Measurements from ENCODE around the gene HOXA10.

Gene HOXA10

DNA sequence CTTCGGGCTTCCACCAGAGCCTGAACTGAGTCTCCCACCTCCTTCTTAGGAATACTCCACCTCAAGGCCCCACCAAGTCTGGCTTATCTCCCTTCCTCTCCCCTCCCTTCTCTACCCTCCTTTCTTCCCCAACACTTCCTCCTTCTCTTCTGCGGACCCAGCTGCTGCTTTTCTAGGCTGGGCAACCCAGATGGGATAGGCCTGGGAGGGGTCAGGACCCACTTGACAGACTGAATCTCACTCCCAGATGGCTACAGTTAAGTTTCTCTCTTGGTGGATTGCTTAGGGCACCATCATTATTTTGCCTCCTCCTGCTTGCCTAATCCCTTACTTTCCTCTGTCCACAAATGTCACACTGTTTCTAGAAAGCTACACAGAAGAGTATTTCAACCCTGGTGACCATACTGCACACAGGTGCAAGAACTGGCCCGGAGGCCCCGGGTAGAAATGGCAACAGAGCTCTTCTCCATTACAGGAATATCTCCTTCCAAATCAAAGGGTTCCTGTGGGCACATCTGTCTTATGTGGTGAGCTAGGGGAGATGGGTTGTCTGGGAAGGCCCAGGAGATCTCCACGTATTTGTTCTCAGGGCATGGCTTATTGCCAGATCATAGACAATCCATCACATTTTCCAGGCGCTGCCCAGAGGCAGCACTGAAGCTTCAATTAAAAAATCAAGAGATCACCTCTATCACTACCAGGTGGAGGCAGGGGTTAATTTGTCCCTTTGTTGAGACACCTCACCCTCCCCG, 16.1 kb upstream of the HOXA10 start:
- no peak for DNase-seq

DNA sequence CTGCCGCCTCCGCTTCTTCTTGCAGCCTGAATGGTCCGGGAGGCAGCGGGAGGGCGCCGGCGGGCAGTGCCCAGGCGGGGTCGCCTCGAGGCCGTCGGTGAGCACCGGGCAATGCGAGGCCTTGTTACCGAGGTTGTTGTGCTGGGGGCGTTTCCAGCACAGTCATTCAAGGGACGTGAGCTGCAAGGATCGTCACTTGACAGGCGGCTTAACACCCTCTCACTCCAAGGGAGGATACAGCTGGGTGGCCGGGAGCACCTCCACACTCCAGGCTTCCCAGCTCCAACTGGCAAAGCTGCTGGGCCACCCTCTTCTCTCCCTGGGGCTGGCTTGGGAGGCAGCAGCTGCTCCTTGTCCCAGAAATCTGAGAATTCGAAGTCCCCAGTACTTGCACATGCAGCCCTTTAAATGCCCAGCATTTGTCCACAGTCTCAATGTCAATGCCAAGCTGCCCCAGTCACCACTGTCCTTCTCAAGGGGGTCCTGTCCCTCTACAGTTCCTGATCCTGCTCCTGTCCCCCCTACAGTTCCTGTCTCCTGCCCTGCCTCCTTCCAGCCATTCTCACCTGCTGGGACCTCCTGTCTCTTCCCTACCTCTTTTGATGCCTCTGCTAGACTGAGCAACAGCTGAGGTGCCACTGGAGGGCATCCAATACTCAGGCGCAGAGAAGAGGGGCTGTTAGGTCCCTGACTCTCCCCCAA, 15.3 kb upstream of the HOXA10 start:
- no peak for DNase-seq

DNA sequence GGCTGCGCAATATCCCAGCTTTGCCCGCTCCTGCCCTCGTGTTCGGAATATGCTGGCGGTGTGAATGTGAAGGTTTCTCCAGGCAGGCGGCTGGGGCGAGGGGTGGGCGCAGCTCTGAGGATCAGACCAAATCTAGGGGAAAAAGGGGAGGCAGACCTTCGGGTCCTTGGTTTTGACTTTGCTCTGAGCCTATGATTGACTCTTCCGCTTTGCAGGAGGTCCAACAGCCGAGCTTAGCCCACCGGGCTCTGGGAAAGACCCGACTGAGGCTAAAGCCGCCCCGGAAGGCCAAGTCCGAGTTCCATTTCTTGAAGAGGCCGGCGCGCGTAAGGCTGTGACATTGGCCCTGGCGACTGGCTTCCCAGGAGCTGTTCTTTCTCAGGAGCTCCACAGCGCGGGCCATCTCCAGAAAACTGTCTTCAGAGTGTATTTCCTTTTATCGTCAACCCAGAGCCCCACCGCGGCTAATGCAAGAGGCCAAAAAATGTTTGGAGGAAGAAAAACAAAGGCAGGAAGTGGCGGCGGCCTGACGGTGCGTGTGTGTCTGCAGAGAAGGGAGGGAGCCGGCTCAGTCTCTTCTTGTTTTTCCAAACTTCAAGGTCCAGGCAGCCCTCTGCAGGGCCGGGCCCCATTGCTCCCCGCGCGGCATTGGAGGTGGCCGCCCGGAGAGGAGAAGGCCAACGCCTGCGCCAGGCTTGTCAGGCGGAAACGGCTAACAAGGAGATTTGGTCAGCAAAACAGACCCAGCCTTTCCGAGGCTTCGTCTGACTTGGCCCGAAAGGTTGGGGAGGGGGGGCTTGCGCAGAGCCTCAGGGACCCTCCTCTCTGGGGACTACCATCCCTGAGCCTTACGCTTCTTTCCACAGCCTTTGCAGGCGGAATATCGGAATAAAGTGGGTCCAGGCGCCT, 14.5 kb upstream of the HOXA10 start:
- no peak for DNase-seq

DNA sequence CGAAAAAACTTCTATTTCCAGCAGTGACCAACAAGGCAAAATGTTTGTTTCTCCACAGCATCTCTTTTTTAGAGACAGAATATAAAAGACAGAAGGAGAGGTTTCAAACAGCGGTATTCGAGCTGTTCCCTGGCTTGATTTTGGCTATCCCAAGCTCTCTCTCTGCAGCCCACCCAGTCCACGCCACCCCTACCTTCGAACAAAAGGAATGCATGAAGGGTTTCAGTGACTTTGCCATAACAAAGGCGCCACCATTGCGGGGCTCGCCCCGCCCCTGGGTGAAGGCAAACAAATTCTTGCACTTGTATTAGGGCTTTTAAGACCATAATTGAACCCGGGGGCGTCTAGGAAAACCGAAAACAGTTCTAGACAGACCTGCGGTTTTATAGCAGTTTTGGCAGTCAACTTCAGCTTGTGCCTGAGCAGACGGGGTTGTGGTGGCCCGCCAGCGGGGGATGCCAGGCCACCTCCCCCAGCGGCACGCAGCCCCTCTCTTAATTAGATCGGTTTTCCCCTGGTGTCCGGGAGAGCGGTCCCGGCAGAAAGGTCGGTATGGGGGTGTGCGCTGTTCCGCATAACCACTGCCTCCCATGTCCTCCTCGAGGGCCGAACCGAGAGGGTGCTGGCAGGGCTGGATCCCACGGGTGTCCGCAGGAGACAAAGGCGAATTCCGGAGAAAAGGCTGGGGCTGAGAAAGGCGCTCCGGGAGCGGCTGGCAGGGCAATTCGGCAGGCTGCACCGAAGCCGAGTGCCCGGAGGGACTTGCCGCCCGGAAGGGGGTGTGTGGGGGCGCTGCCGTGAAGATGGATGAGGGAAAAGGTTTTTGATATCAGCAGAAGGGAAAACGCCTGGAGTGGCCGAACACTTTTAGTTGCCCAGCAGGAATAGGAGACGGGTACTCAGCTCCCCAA, 13.6 kb upstream of the HOXA10 start:
- DNase-seq = no peak

DNA sequence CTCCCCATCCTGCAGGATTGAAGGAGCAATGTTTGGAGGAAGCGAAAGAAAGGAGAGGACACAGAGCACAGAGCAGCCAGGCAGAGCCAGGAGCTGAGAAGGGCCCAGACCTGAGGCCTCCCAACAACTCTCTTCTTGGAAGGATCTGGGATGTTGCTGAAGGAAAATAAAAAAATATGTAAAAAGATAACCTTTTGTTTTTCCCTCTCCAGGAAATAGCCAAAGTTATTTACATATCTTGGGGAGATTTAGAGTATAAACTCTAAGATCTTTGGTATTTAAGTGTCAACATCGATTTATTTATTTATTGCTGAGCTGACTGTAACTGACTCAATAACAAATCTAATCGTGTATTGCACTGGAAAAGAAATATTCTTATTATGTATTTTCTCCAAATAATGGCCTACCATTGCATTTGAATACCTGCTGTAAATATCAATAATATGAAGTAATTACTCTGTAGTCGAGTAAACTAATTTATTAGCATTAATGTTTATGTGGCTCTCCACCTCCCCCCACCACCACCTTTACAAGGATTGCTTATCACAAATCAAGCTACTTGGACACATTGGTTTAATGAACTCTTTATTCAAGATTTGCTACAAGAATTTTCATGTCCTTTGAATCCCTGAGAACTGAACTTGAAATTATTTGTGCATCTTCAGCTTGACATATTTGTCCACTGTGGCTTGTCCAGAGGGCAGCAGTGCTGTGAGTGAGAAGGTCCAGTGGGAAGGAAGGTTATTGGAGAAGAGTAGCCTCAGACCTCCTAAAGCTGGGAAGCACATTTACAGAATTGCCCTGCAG, 12.8 kb upstream of the HOXA10 start:
- DNase-seq = no peak

DNA sequence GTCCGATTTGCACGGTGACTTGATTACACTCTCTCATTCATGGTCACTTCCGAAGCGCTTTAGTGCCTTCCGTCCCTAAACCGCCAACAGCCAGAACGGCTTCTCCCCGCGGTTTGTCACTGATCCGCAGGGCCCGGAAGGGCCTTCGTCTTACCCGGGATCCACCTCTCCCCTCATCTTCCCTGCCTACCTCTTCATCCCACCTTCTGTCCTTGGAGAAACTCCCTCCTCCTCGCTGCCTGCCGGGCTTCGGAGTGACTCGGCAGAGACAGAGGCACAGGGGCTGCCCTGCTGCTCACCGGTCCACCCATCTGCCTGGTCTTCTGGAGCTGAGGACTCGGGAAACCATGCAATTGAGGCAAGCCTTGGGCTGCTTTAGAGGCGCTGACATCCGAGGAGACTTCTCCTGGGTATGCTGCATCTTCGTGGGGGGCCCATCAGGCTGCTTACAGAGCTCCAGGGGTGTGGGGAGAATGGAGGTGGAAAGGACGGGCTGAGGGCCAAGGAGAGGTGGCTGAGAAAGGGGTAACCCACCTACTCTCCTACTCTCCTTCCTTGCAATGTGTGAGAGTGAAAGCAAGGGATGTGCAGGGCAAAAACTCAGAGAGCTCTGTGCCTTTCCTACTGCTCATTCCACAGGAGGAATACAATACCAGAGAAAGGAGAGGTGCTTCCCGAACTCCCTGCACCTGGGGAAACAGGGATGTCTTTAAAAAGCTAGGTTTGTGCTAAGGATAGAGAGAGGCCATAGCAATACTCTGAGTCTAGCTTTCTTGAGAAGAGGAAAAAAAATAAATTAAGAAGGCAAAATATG, 11.9 kb upstream of the HOXA10 start:
- no peak for DNase-seq

DNA sequence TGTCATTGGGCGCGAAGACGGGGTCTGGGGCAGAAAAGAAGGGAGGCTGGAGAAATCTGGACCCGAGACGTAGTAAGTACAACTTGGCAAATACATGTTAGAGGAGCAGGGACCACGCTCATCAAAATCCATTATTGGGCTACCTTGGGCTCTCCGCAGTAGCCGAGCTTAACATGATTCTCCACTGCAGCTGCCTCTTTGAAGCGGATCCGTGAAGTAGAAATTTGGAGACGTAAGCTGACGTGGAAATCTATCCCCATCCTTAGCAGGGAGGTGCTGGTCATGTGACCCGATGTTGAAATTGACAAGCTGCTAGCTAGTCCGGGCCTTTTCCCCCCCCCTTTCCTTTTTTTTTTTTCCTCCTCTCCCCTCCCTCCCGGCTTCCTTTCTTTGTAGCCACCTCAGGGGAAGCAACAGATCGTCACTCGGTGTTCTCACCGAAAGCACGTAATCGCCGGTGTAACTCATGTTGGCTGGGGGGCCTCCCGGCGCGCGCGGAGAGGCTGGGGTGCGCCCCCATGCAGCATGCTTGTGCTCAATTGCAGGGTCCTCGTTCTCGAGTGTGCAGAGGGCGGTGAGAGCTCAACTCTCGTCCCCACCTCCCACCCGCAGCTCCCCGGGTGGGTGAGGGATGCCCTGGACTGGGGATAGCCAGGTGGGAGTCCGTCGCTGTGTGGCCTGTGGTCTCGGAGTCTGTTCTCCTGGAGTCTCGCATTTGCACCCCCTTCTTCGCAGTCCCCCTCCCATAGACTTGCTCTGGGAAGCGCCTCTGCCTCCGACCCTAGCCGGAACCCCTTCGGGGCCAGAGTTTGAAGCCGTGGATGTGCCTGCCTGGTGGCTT, 11.1 kb upstream of the HOXA10 start, which contains the start of gene HOXA11:
HOXA11 (minus strand) TSS at position 220 of the 841 bp plus-strand sequence; CDS start at position 132, 88 bp downstream.
- no peak for DNase-seq

DNA sequence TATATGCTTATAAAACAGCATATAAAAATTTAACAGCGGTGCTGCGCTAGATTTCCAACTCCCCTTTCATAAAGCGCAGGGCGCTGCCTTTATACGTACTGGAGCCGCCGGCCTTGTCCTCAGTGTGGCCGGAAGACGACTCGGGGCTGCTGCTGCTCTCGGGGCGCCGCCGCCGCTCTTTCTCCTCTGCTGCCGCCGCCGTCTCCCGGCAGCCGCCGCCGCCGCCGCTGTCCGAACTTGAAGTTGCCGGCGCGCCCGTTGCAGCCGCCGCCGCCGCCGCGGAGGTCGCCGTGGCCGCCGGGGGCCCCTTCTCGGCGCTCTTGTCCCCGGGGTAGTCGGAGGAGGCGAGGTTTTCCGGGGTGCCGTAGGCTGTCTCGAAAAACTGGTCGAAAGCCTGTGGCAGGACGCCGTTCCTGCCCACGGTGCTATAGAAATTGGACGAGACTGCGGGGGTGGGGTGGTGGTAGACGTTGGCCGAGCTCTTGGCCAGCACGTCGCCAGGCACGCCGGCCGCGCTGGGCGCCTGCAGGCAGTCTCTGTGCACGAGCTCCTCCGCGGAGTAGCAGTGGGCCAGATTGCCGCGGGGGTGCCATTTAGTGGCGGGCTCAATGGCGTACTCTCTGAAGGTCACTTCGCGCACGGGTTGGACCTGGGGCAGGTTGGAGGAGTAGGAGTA, 10.4 kb upstream of the HOXA10 start:
- peak in 1 of 2 experiments; percentile 21 for DNase-seq

DNA sequence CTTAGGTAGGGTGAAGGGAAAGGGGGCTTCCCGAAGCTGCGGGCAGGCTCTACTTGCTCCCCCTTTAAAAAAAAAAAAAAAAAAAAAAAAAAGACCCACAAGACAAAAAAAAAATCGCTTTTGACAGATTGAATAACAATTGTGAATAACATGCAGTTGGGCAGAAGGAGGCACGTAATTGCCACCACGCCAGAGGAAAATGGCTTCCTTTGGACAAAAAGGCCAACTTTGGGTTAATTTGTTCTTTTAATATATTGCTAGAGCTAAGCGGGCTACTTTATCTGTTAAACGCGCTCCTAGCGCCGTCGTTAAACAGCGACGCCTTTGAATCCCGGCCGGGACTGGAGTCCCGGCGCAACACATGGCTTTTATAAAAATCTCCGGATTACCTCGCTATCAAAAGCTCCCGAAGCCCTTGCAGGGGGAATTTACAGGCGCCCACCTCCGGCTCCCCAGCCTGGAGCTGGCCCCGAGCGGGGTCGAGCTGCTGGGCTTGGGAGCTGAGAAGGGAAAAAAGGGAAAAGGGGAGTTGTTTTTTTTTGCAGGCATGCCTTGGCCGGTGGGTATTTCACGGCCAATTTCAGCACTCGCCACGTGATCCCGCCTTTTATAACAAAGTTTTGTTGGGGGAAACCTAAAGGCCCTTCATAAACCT, 9.7 kb upstream of the HOXA10 start:
- no peak for DNase-seq

DNA sequence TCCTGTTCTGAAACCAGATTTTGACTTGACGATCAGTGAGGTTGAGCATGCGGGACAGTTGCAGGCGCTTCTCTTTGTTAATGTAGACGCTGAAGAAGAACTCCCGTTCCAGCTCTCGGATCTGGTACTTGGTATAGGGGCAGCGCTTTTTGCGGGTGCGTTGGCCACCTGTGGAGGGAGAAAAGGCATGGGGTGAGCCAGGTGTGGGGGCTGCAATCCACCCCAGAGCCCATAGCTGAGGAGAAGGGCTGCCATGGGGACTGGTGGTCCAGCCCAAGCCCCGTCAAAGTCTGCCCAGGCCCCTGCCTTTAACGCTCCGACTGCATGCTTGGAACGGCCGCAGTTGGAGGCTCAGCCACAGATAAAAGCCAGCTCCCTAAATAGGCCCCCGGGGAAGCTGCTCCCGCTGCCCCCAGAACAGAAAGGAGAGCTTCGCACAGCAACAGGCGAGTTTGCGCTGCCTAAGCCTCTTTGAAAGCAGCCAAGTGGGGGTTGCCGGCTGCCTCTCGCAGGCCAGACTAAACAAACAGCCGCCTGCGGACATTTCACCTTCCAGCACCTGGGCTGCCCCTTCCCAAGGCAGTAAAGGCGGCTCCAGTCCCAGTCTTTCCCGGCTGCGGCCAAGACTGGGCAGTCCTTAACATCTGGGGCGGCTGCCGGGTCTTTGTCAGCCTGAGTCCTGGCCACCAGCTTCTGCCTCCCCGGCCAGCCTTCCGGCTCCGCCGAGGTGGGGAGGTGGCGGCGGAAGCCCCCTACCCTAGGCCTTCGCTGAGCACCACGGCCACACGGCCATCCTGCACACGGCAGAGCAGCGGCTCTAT, 9.0 kb upstream of the HOXA10 start:
- DNase-seq = no peak

DNA sequence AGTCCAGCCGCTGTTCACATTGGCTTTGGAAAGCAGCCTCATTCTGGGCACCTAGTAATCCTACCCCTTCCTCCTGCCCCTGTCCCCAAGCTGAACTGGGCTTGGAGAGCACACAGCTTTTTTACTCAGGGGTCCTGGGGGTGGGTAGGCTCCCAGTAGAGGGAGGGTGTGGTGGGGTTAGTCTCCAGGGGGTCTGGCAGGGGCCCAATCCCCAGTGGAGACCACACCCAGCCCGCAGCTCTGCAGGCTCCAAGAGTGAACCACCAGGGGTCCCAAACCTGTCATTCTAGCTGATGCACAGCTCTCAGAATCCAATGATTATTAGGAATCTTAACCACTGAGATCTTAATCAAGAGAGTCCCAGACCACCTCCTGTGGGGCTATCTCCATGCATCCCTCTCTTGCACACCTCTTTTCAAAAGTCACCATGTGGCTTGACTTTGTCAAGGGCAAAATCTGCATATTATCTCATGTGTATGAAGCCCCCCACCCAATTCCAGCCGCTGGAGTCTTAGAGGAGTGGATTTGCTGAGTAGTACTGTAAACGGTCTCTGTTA, 8.2 kb upstream of the HOXA10 start:
- no peak for DNase-seq

DNA sequence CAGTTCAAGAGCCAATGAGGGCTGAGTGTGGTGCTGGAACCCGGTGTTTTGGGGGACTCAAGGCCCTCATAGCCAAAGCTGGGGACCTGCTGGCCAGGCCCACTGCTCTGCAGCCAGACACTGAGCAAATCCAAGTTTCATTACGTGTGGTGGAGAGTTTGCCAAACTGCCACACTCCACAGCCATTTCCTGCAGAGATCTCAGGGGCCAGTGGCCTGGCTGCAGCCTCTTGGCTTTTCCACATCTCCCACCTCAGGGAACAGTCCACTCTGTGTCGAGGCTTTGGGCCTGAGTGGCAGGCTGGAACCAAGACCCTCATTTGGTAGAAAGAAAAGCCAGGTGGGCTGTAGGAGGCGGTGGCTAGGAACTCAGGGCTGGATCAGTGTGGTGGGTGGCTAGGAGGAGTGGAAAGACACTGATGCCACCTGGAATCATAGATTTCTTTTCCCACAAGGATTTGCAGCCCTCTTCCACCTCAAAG, 7.7 kb upstream of the HOXA10 start:
- DNase-seq = no peak

DNA sequence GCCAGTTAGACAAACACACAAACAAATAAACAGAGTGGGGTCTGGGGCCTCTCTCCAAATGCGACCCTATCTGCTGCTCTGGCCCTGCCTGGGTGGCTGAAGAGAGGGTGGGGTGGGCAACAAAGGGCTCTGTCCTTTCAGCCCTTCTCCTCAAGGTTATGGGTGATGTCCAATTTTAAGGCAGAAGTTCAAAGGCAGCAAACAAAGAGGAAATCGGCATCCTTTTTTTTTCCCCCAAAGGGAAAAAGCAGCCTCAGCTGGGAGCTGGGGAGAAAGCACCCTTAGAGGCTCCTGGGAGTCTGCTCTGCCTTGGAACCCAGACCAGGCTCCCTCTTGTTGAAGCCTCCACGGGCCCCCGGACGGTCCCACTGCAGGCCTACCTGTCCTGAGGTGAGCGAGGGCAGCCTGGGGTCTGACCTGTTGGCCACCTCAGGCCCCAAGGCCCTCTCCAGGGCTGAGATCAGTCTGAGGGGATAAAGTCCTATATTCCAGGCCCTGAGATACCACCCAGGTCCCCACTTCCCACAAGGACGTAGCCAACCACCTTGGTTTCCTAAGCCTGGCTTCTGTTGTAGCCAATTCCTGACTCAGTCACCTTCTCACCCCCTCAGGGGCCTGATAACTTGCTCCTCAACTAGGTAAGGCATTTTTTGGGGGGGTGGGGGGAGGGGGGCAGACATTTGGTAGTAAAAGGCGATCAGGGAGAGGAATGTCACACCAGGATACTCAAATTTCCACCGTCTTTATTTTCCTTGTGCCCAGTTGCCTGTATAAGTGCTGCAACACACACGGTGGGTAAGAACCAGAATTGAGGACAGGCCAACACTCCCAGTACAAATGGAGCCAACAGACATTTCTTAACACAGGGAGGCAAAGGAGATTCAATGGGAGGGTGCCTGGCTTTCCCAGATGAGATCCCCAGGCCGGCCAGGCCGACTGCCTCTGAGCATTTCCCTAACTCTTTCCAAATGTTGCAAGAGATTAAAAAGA, 6.6 kb upstream of the HOXA10 start:
- no peak for DNase-seq

DNA sequence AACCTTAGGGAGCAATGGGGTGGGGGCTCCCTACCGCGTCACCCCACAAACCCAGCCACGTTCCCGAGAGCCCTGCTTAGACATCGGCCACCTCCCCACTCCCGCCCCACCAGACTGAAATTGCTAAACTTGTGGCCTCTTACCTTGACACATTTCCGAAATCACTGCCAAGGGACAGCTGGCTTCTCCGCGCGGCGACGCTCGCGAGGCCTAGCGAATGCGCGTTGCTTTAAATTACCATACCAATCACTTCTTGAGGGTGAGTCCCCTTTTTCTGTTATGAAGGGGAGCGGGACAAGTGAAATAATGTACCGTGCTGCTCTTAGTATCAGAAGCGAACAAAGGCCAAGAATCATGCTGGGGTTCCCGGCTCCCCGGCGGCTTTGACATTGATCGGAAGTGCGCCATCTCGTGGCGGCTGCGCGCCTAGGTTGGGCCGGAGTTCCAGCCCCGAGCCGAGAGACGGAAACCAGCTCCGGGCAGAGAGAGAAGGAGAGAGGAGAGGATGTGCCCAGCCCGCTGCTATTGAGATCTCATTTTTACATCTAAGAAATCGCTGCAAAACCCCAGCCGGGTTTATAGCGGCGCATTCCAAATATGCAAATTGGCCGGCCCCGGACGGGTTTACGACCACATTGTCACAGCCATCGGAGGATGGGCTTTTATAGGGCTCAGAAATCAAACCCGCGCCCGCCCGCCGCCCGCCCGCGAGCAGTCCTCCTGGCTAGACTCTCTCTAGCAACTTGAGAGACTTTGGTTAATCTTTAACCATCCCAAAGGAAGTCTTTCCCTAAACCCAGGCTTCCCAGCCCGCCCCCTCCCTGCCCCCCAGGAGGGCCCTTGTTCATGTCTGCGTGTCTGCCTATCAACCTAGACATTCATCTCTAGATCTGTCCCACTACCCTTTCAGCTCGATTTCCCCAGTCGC, 5.6 kb upstream of the HOXA10 start:
- peak in 1 of 2 experiments; percentile 23 for DNase-seq
